GM23338 (cell line): ENCODE measurements around the gene CRACR2A.

Experiments
- CREB1 ChIP-seq: fragments of 250-450 bp; sonication (Bioruptor Pico); IDR thresholded peaks from 2 replicates; pipeline ENCODE4 v1.5.0; 2020; ENCODE audit warnings: low read depth, mild to moderate bottlenecking, moderate library complexity
- CTCF ChIP-seq, 2 experiments: fragments of 200-600 bp in 1 of 2; sonication (generic) in 1 of 2; conservative IDR thresholded peaks; 2 replicates each; pipeline versions ENCODE4 v1.5.1 to v1.6.1; 2016 to 2017; ENCODE audit warnings: antibody characterized with exemption in 2 of 2, low read depth in 2 of 2, mild to moderate bottlenecking in 2 of 2, moderate library complexity in 1 of 2
- ETS1 ChIP-seq: IDR thresholded peaks from 2 replicates; pipeline ENCODE4 v1.6.1; 2016; ENCODE audit warnings: antibody characterized with exemption
- EZH2 ChIP-seq: fragments of 200-600 bp; sonication (generic); IDR thresholded peaks from one replicate; pipeline ENCODE4 v1.8.0; 2017; ENCODE audit warnings: antibody characterized with exemption, mild to moderate bottlenecking, low read depth; ENCODE audit not compliant: unreplicated experiment
- EZH2phosphoT487 ChIP-seq: fragments of 200-600 bp; sonication (generic); IDR thresholded peaks from one replicate; pipeline ENCODE4 v1.8.1; 2018; ENCODE audit warnings: antibody characterized with exemption; ENCODE audit not compliant: unreplicated experiment
- JUNB ChIP-seq: IDR thresholded peaks from one replicate; pipeline ENCODE4 v1.6.1; 2016; ENCODE audit warnings: antibody characterized with exemption; ENCODE audit not compliant: unreplicated experiment
- NANOG ChIP-seq: IDR thresholded peaks from 2 replicates; pipeline ENCODE4 v1.6.1; 2016; ENCODE audit warnings: antibody characterized with exemption, borderline replicate concordance
- POLR2AphosphoS5 ChIP-seq: IDR thresholded peaks from 2 replicates; pipeline ENCODE4 v1.6.1; 2016; ENCODE audit warnings: antibody characterized with exemption, low read depth
- REST ChIP-seq: IDR thresholded peaks from one replicate; pipeline ENCODE4 v1.6.1; 2018; ENCODE audit warnings: antibody characterized with exemption; ENCODE audit not compliant: unreplicated experiment
- ZNF114 ChIP-seq: fragments of 250-450 bp; sonication (Bioruptor Pico); IDR thresholded peaks from 2 replicates; pipeline ENCODE4 v1.5.0; 2020; ENCODE audit warnings: mild to moderate bottlenecking, moderate library complexity
- ZNF331 ChIP-seq: fragments of 250-450 bp; sonication (Bioruptor Pico); IDR thresholded peaks from 2 replicates; pipeline ENCODE4 v1.5.0; 2020; ENCODE audit warnings: low read depth, mild to moderate bottlenecking, moderate library complexity

- no peak for TF ChIP-seq CTCF (conservative IDR thresholded peaks at IDR 0.05; ENCODE audit: low read depth in 2 of 2)
- TF ChIP-seq EZH2, result no peak
- no peak for TF ChIP-seq JUNB
- TF ChIP-seq CREB1 (CRISPR knock-in tag), result no peak
- TF ChIP-seq POLR2AphosphoS5, result no peak
- TF ChIP-seq REST, result no peak
- no peak for TF ChIP-seq ZNF114
- no peak for TF ChIP-seq EZH2phosphoT487
- no peak for TF ChIP-seq NANOG
- no peak for TF ChIP-seq ETS1
- TF ChIP-seq ZNF331 (CRISPR knock-in tag), result no peak
Observed at GRCh38 chr12:3727354-3727753, 25.6 kb downstream of the CRACR2A start.
